K562 (cell line): ENCODE measurements around the gene RNF181. TPM values are rescaled to one million over a fixed set of nuclear protein-coding genes. Genes with fewer than 3 reads are reported as not detected.
A peak's percentile ranks its signal among the peaks of the same experiment; 100 is the strongest.

ENCODE experiments used
- ATAC-seq: fragments of 200-7000 bp; cut with Tn5 transposase; 3 replicates; pipeline ENCODE4 v1.9.1; 2020; ENCODE audit warnings: moderate library complexity
- BruUV-seq: library from RNA; stranded (reverse); fragments of 400-500 nt; replicated peaks from 2 replicates; lab custom pipeline; 2021; lab: Mats Ljungman, UMichigan
- CTCF ChIA-PET: fragments of 300-600 bp; formaldehyde crosslinking; extraction: SDS; loops from one replicate; lab custom pipeline; 2021; ENCODE audit warnings: low intra/inter-chr PET ratio; lab: Yijun Ruan, JAX
- POLR2A ChIA-PET: fragments of 300-600, 350-650 bp; sonication (Branson Sonifier 250); formaldehyde crosslinking; extraction: SDS; loops from one replicate; lab custom pipeline; 2021; ENCODE audit warnings: antibody characterized with exemption, inconsistent platforms; lab: Yijun Ruan, JAX
- DNase-seq, 4 experiments: peaks; one replicate each; pipeline versions ENCODE4 v3.0.0 to v3.0.0-alpha.2; 2011 to 2018; ENCODE audit warnings: low spot score in 3 of 4, mixed read lengths in 3 of 4; ENCODE audit errors: extremely low read depth in 1 of 4
- FAIRE-seq: peaks from 2 replicates; lab custom pipeline; 2011; peaks lifted over from hg19 to GRCh38; lab: Jason Lieb, UNC
- H2AFZ ChIP-seq: 2 replicates; pipeline ENCODE4 v1.6.0; 2011; ENCODE audit warnings: low read depth, low read length, control low read depth, inconsistent platforms
- H3K27ac ChIP-seq: fragments of 200-600 bp; 3 replicates; pipeline ENCODE4 v1.8.0; 2011; ENCODE audit warnings: low read depth, mild to moderate bottlenecking, control low read depth, inconsistent platforms, low read length, moderate library complexity, mixed read lengths; ENCODE audit errors: extremely low read depth
- H3K27me3 ChIP-seq, 2 experiments: fragments of 300-600 bp in 1 of 2; 2 replicates in 1 of 2; 3 replicates in 1 of 2; pipeline versions ENCODE4 v1.6.0 to v1.8.0; 2011; ENCODE audit warnings: inconsistent platforms in 2 of 2, low read length in 2 of 2, mild to moderate bottlenecking in 1 of 2, mixed read lengths in 1 of 2, moderate library complexity in 1 of 2; ENCODE audit not compliant: control insufficient read depth in 2 of 2, insufficient read depth in 2 of 2
- H3K36me3 ChIP-seq: fragments of 300-600 bp; 3 replicates; pipeline ENCODE4 v1.8.0; 2011; ENCODE audit warnings: mild to moderate bottlenecking, low read length, inconsistent platforms; ENCODE audit not compliant: control insufficient read depth, insufficient read depth
- H3K4me1 ChIP-seq, 2 experiments: fragments of 200-600 bp in 1 of 2; replicated peaks in 1 of 2; 2 replicates in 1 of 2; 3 replicates in 1 of 2; pipeline versions ENCODE4 v1.5.1 to v1.8.0; 2011; ENCODE audit warnings: inconsistent platforms in 2 of 2, low read length in 2 of 2, mild to moderate bottlenecking in 1 of 2, mixed read lengths in 1 of 2, moderate library complexity in 1 of 2; ENCODE audit not compliant: control insufficient read depth in 2 of 2, insufficient read depth in 2 of 2
- H3K4me2 ChIP-seq: 2 replicates; pipeline ENCODE4 v1.6.1; 2011; ENCODE audit warnings: low read length, control low read depth, inconsistent platforms, mixed read lengths; ENCODE audit not compliant: insufficient read depth
- H3K4me3 ChIP-seq: fragments of 200-600 bp; sonication (generic), shearing (Covaris generic); 2 replicates; pipeline ENCODE4 v1.5.1; 2016; ENCODE audit warnings: control low read depth, inconsistent platforms
- H3K79me2 ChIP-seq: fragments of 200-600 bp; 3 replicates; pipeline ENCODE4 v1.8.0; 2011; ENCODE audit warnings: low read length, inconsistent platforms; ENCODE audit not compliant: control insufficient read depth, insufficient read depth
- H3K9ac ChIP-seq, 2 experiments: 2 replicates each; pipeline versions ENCODE4 v1.6.0 to v1.6.1; 2011; ENCODE audit warnings: low read depth in 2 of 2, low read length in 2 of 2, control low read depth in 1 of 2, inconsistent platforms in 1 of 2, mild to moderate bottlenecking in 1 of 2, mixed read lengths in 1 of 2; ENCODE audit not compliant: insufficient read depth in 1 of 2
- H3K9me1 ChIP-seq: one replicate; pipeline ENCODE4 v1.6.0; 2011; ENCODE audit warnings: inconsistent platforms, mild to moderate bottlenecking, low read length, moderate library complexity; ENCODE audit not compliant: control insufficient read depth, insufficient read depth
- H3K9me3 ChIP-seq: replicated peaks from 2 replicates; pipeline ENCODE4 v1.5.1; 2011; ENCODE audit warnings: low read depth, low read length, inconsistent platforms; ENCODE audit not compliant: control insufficient read depth, insufficient read depth
- H4K20me1 ChIP-seq: replicated peaks from 2 replicates; pipeline ENCODE4 v1.6.1; 2011; ENCODE audit warnings: low read length, inconsistent platforms, mixed read lengths; ENCODE audit not compliant: control insufficient read depth, insufficient read depth
- ILK ChIP-seq: fragments of 450-650 bp; IDR thresholded peaks from 2 replicates; pipeline ENCODE4 v1.6.1; 2016; ENCODE audit warnings: missing genetic modification characterization, low read depth, mild to moderate bottlenecking, missing compliant biosample characterization, moderate library complexity, borderline replicate concordance
- POLR2A ChIP-seq: fragments of 450-650 bp; conservative IDR thresholded peaks from 2 replicates; pipeline ENCODE4 v1.6.1; 2016
- POLR2G ChIP-seq: fragments of 200-400 bp; formaldehyde crosslinking; IDR thresholded peaks from 2 replicates; pipeline ENCODE4 v1.6.1; 2017; ENCODE audit warnings: low read depth, mild to moderate bottlenecking, antibody characterized with exemption, low read length, moderate library complexity
- RBFOX2 ChIP-seq: fragments of 200-400 bp; formaldehyde crosslinking; IDR thresholded peaks from 2 replicates; pipeline ENCODE4 v1.6.1; 2017; ENCODE audit warnings: low read depth, mild to moderate bottlenecking, low read length, moderate library complexity
- SNRNP70 ChIP-seq: fragments of 200-400 bp; formaldehyde crosslinking; optimal IDR thresholded peaks from 2 replicates; pipeline ENCODE3; 2017; ENCODE audit warnings: low read depth, low read length
- SUPT5H ChIP-seq: fragments of 450-650 bp; IDR thresholded peaks from 2 replicates; pipeline ENCODE4 v1.6.1; 2016
- WGBS: fragments of 100-300 bp; shearing (Covaris generic); methylation state at CpG from one replicate; pipeline ENCODE4 v1.1.6; 2016; ENCODE audit warnings: low coverage, mixed read lengths; ENCODE audit not compliant: insufficient coverage; ENCODE audit errors: missing lambda C conversion rate; 5-methylcytosine and 5-hydroxymethylcytosine counted together
- in situ Hi-C: fragments of 300-500 bp; cut with MboI; formaldehyde crosslinking; loops from 4 replicates; pipeline ENCODE4 v1.15.0; 2018; ENCODE audit warnings: inconsistent platforms, mixed read lengths
- intact Hi-C: fragments of 100-400 bp; cut with micrococcal nuclease; formaldehyde crosslinking; loops from 2 replicates; pipeline ENCODE4 v1.14.2; 2022
- polyA plus RNA-seq, 8 experiments: library from polyadenylated mRNA; depleted of rRNA in 4 of 8; stranded (reverse) in 5 of 8; unstranded in 3 of 8; fragments of >200 nt; fragmentation: Nextera tagmentation in 2 of 8; fragmentation: Illumina TruSeq in 1 of 8; extraction: Ambion mirVana in 2 of 8; extraction: Trizol in 1 of 8; gene quantifications; 2 replicates each; pipeline versions ENCODE4 v1.2.1 to v1.2.3, GENCODE V29; 2011 to 2014; ENCODE audit warnings: inconsistent platforms in 1 of 8, missing spikeins in 1 of 8
- total RNA-seq, 7 experiments: library from RNA; depleted of rRNA in 6 of 7; stranded (reverse); fragments of >200 nt in 6 of 7; fragmentation: Illumina TruSeq in 2 of 7; extraction: Trizol in 2 of 7; gene quantifications; 2 replicates each; pipeline versions ENCODE4 v1.2.1 to v1.2.3, GENCODE V29; 2011 to 2021; ENCODE audit warnings: low replicate concordance in 1 of 7

Gene RNF181
- total and polyA plus RNA-seq, 9 of the 15 experiments (the other 6 are each of a cell fraction or from before 2014, with no cell fraction given), result 139 to 492 (median 253) TPM

- DNase-seq (no peak), FAIRE-seq (no peak), ATAC-seq (no peak)
- BruUV-seq, result no TSS peak
- intact Hi-C loops (loop anchor here (5.0 kb wide), 1 partner anchor 177 kb away; no protein-coding TSS in a partner anchor), in situ Hi-C loops (no loop called here)
- H3K36me3 ChIP-seq, result peaks cover 31% of the 10 kb centered on the region; the same call in 2 of the 3 replicates
- peaks cover 14 to 48% of the 10 kb centered on the region in 2 experiments; a peak in 4 of 5 replicates for H3K4me1 ChIP-seq
- H4K20me1 ChIP-seq, result no peaks in the 10 kb centered on the region
- 77% methylated on average over 14 of the region's 17 CpGs for WGBS
- no peaks in the 10 kb centered on the region for H3K9me1 ChIP-seq
- H3K27ac ChIP-seq, result no peak overlapping the region
- H3K79me2 ChIP-seq, result peaks cover 45% of the 10 kb centered on the region
- CTCF ChIA-PET, result no interaction called here
- no peak overlapping the region for H3K4me3 ChIP-seq
- no peak overlapping the region for H3K4me2 ChIP-seq
- H3K9ac ChIP-seq, result peak overlapping the region in 1 of 2 experiments; percentile 46; a peak in 2 of 4 replicates
- H2AFZ ChIP-seq, result no peak overlapping the region
- H3K9me3 ChIP-seq, result no peaks in the 10 kb centered on the region
- no peaks in the 10 kb centered on the region for H3K27me3 ChIP-seq
- POLR2A ChIA-PET, result interaction anchor here (0.9 to 4.5 kb wide), 9 partner anchors 9 to 211 kb away, joined by 3 to 25 read pairs (median 4); partner anchors contain the start of genes C2orf68, MAT2A and VAMP8
- no peak for TF ChIP-seq ILK
- TF ChIP-seq POLR2G, result peak; percentile 70
- no peak for TF ChIP-seq SNRNP70
- peak; percentile 66 for TF ChIP-seq RBFOX2
- peak; percentile 43 for TF ChIP-seq POLR2A
- TF ChIP-seq SUPT5H, result peak; percentile 37; the same call in 1 of the 2 replicates
Measured at GRCh38 chr2:85599468-85600234, 4.1 kb downstream of the RNF181 start.
